Measurements from ENCODE around the gene TMED1. TPM values are rescaled to one million over a fixed set of nuclear protein-coding genes. Genes with fewer than 3 reads are reported as not detected.
A peak's percentile ranks its signal among the peaks of the same experiment; 100 is the strongest.

TMED1 gene
- total and polyA plus RNA-seq, 9 of the 15 experiments (the other 6 are each of a cell fraction or from before 2014, with no cell fraction given), result 0.86 to 30.2 (median 23.5) TPM

DNA sequence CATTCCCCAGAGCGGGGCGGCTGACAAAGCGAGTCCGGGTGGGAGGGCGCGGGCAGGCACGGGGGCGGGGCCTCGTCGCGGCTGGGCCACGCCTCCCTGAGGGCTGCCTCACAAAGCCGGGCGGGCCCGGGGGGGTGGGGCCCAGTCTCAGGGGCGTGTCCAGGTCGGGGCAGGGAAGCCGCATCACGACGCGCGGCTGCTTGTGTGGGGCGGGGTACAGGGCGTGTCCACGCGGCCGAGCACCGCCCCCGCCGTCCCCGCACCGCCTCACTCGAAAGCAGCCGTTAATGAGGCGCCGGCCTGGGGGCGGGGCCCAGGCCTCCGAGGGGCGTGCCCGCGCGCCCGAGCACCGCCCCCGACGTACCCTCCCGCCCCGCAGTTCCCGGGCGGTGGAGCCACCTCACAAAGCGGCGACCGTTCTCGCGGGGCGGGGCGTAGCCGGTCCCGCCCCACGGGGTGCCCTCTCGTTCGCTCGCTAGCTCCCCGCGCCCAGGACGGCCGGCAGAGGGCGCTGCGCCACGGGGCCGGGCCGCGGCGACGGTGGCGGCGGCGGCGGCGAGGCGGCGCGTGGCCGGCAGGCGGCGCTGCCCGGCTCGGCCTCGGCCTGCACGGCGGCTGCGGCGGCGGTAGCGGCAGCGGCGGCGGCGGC lies 35.1 kb upstream of the TMED1 start, which contains the start of gene CARM1 (continued):
- TF ChIP-seq ZKSCAN8 (CRISPR knock-in tag; IDR thresholded peaks at IDR 0.05) (no peak), ZNF507 (tag; conservative IDR thresholded peaks at IDR 0.05) (no peak), SREBF2 (CRISPR knock-in tag; IDR thresholded peaks at IDR 0.05) (no peak), ZBTB17 (CRISPR knock-in tag; IDR thresholded peaks at IDR 0.05) (no peak), ZC3H8 (IDR thresholded peaks at IDR 0.05) (no peak), ARHGAP35 (IDR thresholded peaks at IDR 0.05; ENCODE audit: partially characterized antibody) (no peak), BRCA1 (IDR thresholded peaks at IDR 0.05) (no peak), BRCA1 (CRISPR knock-in tag; IDR thresholded peaks at IDR 0.05) (no peak), ZNF699 (CRISPR knock-in tag; IDR thresholded peaks at IDR 0.05; ENCODE audit: insufficient replicate concordance) (no peak), ZNF408 (CRISPR knock-in tag; IDR thresholded peaks at IDR 0.05; ENCODE audit: low read depth) (no peak), GABPB2 (CRISPR knock-in tag; conservative IDR thresholded peaks at IDR 0.05) (no peak), PHF20 (IDR thresholded peaks at IDR 0.05; ENCODE audit: partially characterized antibody) (no peak), BRD9 (IDR thresholded peaks at IDR 0.05; ENCODE audit: low read depth, partially characterized antibody) (no peak), ZNF282 (CRISPR knock-in tag; IDR thresholded peaks at IDR 0.05) (no peak), PML (IDR thresholded peaks at IDR 0.05; ENCODE audit: low read length) (no peak), STAG1 (CRISPR knock-in tag; IDR thresholded peaks at IDR 0.05; ENCODE audit: borderline replicate concordance) (no peak)
- TF ChIP-seq, protein P1, sequence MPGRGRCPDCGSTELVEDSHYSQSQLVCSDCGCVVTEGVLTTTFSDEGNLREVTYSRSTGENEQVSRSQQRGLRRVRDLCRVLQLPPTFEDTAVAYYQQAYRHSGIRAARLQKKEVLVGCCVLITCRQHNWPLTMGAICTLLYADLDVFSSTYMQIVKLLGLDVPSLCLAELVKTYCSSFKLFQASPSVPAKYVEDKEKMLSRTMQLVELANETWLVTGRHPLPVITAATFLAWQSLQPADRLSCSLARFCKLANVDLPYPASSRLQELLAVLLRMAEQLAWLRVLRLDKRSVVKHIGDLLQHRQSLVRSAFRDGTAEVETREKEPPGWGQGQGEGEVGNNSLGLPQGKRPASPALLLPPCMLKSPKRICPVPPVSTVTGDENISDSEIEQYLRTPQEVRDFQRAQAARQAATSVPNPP (IDR thresholded peaks at IDR 0.05; ENCODE audit: borderline replicate concordance, insufficient read depth, insufficient read length), result no peak
- TF ChIP-seq, protein P2, sequence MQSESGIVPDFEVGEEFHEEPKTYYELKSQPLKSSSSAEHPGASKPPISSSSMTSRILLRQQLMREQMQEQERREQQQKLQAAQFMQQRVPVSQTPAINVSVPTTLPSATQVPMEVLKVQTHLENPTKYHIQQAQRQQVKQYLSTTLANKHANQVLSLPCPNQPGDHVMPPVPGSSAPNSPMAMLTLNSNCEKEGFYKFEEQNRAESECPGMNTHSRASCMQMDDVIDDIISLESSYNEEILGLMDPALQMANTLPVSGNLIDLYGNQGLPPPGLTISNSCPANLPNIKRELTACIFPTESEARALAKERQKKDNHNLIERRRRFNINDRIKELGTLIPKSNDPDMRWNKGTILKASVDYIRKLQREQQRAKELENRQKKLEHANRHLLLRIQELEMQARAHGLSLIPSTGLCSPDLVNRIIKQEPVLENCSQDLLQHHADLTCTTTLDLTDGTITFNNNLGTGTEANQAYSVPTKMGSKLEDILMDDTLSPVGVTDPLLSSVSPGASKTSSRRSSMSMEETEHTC (IDR thresholded peaks at IDR 0.05), result no peak
- TF ChIP-seq, protein P3, sequence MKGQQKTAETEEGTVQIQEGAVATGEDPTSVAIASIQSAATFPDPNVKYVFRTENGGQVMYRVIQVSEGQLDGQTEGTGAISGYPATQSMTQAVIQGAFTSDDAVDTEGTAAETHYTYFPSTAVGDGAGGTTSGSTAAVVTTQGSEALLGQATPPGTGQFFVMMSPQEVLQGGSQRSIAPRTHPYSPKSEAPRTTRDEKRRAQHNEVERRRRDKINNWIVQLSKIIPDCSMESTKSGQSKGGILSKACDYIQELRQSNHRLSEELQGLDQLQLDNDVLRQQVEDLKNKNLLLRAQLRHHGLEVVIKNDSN (CRISPR knock-in tag; IDR thresholded peaks at IDR 0.05), result peak; percentile 41
- TF ChIP-seq, protein P4, sequence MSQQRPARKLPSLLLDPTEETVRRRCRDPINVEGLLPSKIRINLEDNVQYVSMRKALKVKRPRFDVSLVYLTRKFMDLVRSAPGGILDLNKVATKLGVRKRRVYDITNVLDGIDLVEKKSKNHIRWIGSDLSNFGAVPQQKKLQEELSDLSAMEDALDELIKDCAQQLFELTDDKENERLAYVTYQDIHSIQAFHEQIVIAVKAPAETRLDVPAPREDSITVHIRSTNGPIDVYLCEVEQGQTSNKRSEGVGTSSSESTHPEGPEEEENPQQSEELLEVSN (IDR thresholded peaks at IDR 0.05; ENCODE audit: borderline replicate concordance in 1 of 2, extremely low read depth in 1 of 2, insufficient read depth in 1 of 2, insufficient read length in 1 of 2, low read depth in 1 of 2, low read length in 1 of 2, poor library complexity in 1 of 2, severe bottlenecking in 1 of 2), result peak; percentile 18 to 25

Data from K562 (cell line).